Measurements from ENCODE around the gene GABRB3. TPM values are rescaled to one million over a fixed set of nuclear protein-coding genes. Genes with fewer than 3 reads are reported as not detected.

GABRB3 gene
- total and polyA plus RNA-seq, 4 donors, result 0.09 to 1.2 (median 0.50) TPM

DNA sequence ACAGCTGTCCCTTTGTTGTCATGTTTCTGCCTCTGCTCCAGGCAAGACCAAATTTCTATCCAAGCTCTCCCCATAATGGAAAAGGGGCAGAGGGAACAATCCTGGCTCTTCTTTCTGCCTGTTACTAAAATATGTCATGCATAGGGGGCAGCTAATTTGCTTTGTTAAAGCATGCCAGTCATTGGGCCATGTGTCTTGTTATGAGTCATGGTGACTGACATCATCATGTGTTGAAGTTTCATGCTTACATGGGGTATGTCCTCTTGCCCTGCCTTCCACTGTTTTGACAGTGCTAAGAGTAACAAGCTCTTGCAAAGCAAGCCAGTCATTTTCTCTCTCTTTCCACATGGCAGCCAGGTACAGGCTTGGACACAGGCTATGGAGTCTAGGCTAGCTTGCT lies 268.9 kb downstream of the GABRB3 start:
- H3K27me3 ChIP-seq (ENCODE audit: control insufficient read depth in 4 of 4, insufficient read depth in 4 of 4, low read length in 3 of 4), result no peaks in the 10 kb centered on the region
- TF ChIP-seq RXRA (IDR thresholded peaks at IDR 0.05), result no peak
- no peak for TF ChIP-seq SP1 (IDR thresholded peaks at IDR 0.05)
- TF ChIP-seq NR2F2 (IDR thresholded peaks at IDR 0.05), result no peak
- no peak for TF ChIP-seq EGR1 (IDR thresholded peaks at IDR 0.05; ENCODE audit: low read depth in 2 of 2)
- TF ChIP-seq, protein P1, sequence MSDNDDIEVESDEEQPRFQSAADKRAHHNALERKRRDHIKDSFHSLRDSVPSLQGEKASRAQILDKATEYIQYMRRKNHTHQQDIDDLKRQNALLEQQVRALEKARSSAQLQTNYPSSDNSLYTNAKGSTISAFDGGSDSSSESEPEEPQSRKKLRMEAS (IDR thresholded peaks at IDR 0.05), result no peak
- TF ChIP-seq, protein P2, sequence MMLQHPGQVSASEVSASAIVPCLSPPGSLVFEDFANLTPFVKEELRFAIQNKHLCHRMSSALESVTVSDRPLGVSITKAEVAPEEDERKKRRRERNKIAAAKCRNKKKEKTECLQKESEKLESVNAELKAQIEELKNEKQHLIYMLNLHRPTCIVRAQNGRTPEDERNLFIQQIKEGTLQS (IDR thresholded peaks at IDR 0.05), result no peak
- TF ChIP-seq, protein P3, sequence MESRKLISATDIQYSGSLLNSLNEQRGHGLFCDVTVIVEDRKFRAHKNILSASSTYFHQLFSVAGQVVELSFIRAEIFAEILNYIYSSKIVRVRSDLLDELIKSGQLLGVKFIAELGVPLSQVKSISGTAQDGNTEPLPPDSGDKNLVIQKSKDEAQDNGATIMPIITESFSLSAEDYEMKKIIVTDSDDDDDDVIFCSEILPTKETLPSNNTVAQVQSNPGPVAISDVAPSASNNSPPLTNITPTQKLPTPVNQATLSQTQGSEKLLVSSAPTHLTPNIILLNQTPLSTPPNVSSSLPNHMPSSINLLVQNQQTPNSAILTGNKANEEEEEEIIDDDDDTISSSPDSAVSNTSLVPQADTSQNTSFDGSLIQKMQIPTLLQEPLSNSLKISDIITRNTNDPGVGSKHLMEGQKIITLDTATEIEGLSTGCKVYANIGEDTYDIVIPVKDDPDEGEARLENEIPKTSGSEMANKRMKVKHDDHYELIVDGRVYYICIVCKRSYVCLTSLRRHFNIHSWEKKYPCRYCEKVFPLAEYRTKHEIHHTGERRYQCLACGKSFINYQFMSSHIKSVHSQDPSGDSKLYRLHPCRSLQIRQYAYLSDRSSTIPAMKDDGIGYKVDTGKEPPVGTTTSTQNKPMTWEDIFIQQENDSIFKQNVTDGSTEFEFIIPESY (IDR thresholded peaks at IDR 0.05), result no peak
- no peak for TF ChIP-seq JUND (IDR thresholded peaks at IDR 0.05)
- no peak for TF ChIP-seq HNF4G (IDR thresholded peaks at IDR 0.05)
- no peak for TF ChIP-seq RAD21 (IDR thresholded peaks at IDR 0.05)
- TF ChIP-seq FOXA1 (IDR thresholded peaks at IDR 0.05), result no peak
- TF ChIP-seq FOXA2 (IDR thresholded peaks at IDR 0.05), result no peak
- TF ChIP-seq TAF1 (conservative IDR thresholded peaks at IDR 0.05), result no peak
- TF ChIP-seq HNF4A (conservative IDR thresholded peaks at IDR 0.05), result no peak
- TF ChIP-seq YY1 (IDR thresholded peaks at IDR 0.05), result no peak
- TF ChIP-seq REST (IDR thresholded peaks at IDR 0.05), result no peak
- TF ChIP-seq CTCF (IDR thresholded peaks at IDR 0.05; ENCODE audit: low read depth, low read length, missing input control), result no peak
- H3K27ac ChIP-seq (ENCODE audit: low read depth in 1 of 2, low read length in 2 of 2), result no peak overlapping the region

More for the DNA sequence above, 268.9 kb downstream of the GABRB3 start:
- Histone ChIP-seq H3K36me3 (ENCODE audit: control insufficient read depth in 4 of 4, insufficient read depth in 3 of 4, low read depth in 1 of 4, low read length in 3 of 4) (no peaks in the 10 kb centered on the region), H3K9me3 (ENCODE audit: control insufficient read depth in 4 of 4, low read length in 3 of 4) (no peaks in the 10 kb centered on the region), H3K4me3 (ENCODE audit: low read depth in 1 of 3, low read length in 3 of 3) (no peak overlapping the region), H3K9ac (ENCODE audit: low read depth in 1 of 2, low read length in 2 of 2) (no peak overlapping the region), H3K4me1 (ENCODE audit: control insufficient read depth in 4 of 4, insufficient read depth in 4 of 4, low read length in 3 of 4) (no peaks in the 10 kb centered on the region)
- DNase-seq (ENCODE audit: low spot score), result no peak

Other genes starting within 250 kb of the GABRB3 start
- gene GABRA5, start 94.0 kb upstream of the GABRB3 start, total RNA-seq, result not detected
- gene GABRA5, start 94.0 kb upstream of the GABRB3 start, polyA plus RNA-seq, result not detected
- gene GABRG3, start 198.1 kb upstream of the GABRB3 start, total RNA-seq, result under 1 TPM in 1 of 2 donors, not detected in 1; 0.19 TPM
- under 1 TPM in 1 of 2 donors, not detected in 1; 0.02 TPM for gene GABRG3, start 198.1 kb upstream of the GABRB3 start, polyA plus RNA-seq